Heart left ventricle (tissue), 13 donors: ENCODE results near the gene TMIE.

Experiments
- POLR2A ChIP-seq, 2 donors: fragments of 450-650 bp; IDR thresholded peaks; one replicate each; pipeline ENCODE4 v1.6.1; 2017; ENCODE audit warnings: antibody characterized with exemption in 2 of 2, mild to moderate bottlenecking in 2 of 2, moderate library complexity in 2 of 2
- TF ChIP-seq, protein P1 (sequence below), 12 donors: fragments of 200-600 bp; sonication (generic) in 4 of 12; IDR thresholded peaks; one replicate each; pipeline versions ENCODE4 v1.5.0 to v1.8.0; 2018 to 2022; ENCODE audit warnings: antibody characterized with exemption in 12 of 12, mild to moderate bottlenecking in 5 of 12
- donor health status: ischemic (EF 13 %, LVEDD 7.1; RV severe dilation, severe dysfunction).
- donor health status: DM: no; HTN: yes; CAD: no.
- donor health status: DM: no; HTN: no; CAD: no.
- donor health status: ischemic (EF 25% LVEDD 6.9; RV normal size, moderate dysfunction).
- donor health status: ischemic (EF 25% LVEDD 5.7; RV mildly dilated, moderate dysfunction).
- donor health status: ischemic (EF 35%, LVEDD 5.7; RV mildly dilated, moderate dysfunction).
- donor health status: nonischemic (EF 11% LVEDD 7.7; RV severe dilation, severe dysfunction).
- donor health status: DM: yes; HTN: yes; CAD: no.
- donor health status: PGD.
- donor health status: ischemic (EF 29% LVEDD 5.4; RV normal size, mild dysfunction).
- donor health status: nonischemic (EF 23%, LVEDD 6.1; RV moderate dilation, normal function).

DNA sequence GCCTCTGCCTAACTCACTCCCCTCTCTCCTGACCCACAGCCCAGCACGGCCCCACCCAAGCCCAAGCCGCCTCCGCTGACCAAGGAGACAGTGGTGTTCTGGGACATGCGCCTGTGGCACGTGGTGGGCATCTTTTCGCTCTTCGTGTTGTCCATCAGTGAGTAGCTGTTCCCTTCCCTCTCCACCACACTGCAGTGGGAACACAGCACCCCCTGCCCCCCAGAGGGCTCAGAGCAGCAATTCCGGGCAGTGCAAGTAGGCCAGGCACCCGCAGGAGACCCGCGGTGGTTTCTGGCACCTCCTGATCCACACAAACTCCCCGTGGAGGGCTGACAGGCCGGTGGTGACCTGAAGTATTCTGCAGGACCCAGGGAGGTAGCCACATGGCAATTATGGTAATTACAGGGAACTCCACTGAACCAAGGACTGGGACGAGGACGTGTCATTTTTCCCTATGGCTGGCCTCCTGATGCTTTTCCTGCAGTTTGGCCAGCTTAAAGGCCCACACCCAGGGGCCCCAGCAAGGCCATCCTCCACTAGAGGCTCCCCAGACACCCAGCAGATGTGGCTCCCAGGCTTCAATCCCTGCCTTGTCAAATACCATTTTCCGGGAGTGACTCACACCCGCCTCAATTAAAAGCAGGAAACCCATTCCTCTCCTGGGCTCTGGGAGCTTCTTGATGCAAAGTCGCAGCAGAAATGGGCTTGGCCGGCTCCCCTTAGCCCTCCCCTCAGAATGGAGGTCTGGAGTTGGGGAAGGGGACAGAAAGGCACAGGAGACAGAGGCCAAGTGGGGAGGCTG, 4.8 kb downstream of the TMIE start:
- TF ChIP-seq, protein P1, sequence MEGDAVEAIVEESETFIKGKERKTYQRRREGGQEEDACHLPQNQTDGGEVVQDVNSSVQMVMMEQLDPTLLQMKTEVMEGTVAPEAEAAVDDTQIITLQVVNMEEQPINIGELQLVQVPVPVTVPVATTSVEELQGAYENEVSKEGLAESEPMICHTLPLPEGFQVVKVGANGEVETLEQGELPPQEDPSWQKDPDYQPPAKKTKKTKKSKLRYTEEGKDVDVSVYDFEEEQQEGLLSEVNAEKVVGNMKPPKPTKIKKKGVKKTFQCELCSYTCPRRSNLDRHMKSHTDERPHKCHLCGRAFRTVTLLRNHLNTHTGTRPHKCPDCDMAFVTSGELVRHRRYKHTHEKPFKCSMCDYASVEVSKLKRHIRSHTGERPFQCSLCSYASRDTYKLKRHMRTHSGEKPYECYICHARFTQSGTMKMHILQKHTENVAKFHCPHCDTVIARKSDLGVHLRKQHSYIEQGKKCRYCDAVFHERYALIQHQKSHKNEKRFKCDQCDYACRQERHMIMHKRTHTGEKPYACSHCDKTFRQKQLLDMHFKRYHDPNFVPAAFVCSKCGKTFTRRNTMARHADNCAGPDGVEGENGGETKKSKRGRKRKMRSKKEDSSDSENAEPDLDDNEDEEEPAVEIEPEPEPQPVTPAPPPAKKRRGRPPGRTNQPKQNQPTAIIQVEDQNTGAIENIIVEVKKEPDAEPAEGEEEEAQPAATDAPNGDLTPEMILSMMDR (IDR thresholded peaks at IDR 0.05): no peak
- TF ChIP-seq POLR2A (IDR thresholded peaks at IDR 0.05): no peak
